IPS-15b (cell line): ENCODE measurements around the gene CASK.

Experiments used
- H3K27me3 ChIP-seq: one replicate; pipeline ENCODE4 v1.6.1; 2013; ENCODE audit warnings: low read length; ENCODE audit not compliant: control insufficient read depth, insufficient read depth
- H3K36me3 ChIP-seq: one replicate; pipeline ENCODE4 v1.6.1; 2013; ENCODE audit warnings: low read length; ENCODE audit not compliant: control insufficient read depth, insufficient read depth
- H3K4me1 ChIP-seq: one replicate; pipeline ENCODE4 v1.6.1; 2013; ENCODE audit warnings: mild to moderate bottlenecking, low read length; ENCODE audit not compliant: control insufficient read depth, insufficient read depth
- H3K4me3 ChIP-seq: one replicate; pipeline ENCODE4 v1.5.1; 2013; ENCODE audit warnings: low read depth, low read length
- H3K9ac ChIP-seq: one replicate; pipeline ENCODE4 v1.6.1; 2013; ENCODE audit warnings: low read depth, mild to moderate bottlenecking, low read length
- H3K9me3 ChIP-seq: one replicate; pipeline ENCODE4 v1.6.1; 2013; ENCODE audit warnings: mild to moderate bottlenecking, low read length; ENCODE audit not compliant: control insufficient read depth, insufficient read depth

The CASK gene

GRCh38 chrX:41541386-41541785, 382.0 kb downstream of the CASK start:
- H3K27me3 ChIP-seq = no peaks in the 10 kb centered on the region
- H3K4me3 ChIP-seq = no peak overlapping the region
- no peaks in the 10 kb centered on the region for H3K36me3 ChIP-seq
- no peaks in the 10 kb centered on the region for H3K4me1 ChIP-seq
- H3K9ac ChIP-seq = no peak overlapping the region
- no peaks in the 10 kb centered on the region for H3K9me3 ChIP-seq

DNA sequence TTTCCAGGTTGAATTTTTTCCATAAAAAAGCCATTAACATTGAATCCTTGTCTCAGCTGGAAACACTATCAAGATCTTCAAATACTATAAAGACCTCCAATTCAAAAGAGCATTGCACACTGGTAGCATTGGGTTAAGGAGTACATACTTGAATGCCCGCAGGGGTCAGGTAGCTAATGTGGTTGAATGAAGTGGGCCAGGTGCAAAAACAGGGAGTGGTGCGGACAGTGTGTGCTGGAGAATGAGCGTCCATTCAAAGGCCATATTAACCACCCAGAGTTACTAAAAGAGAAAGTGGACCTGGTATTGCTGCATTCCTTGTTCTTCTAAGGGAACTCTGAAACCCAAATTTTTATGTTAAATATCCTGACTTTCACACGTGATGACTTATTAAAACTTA, 384.6 kb downstream of the CASK start:
- H3K4me1 ChIP-seq = no peaks in the 10 kb centered on the region
- no peaks in the 10 kb centered on the region for H3K9me3 ChIP-seq
- H3K27me3 ChIP-seq = no peaks in the 10 kb centered on the region
- no peaks in the 10 kb centered on the region for H3K36me3 ChIP-seq
- no peak overlapping the region for H3K4me3 ChIP-seq
- H3K9ac ChIP-seq = no peak overlapping the region

DNA sequence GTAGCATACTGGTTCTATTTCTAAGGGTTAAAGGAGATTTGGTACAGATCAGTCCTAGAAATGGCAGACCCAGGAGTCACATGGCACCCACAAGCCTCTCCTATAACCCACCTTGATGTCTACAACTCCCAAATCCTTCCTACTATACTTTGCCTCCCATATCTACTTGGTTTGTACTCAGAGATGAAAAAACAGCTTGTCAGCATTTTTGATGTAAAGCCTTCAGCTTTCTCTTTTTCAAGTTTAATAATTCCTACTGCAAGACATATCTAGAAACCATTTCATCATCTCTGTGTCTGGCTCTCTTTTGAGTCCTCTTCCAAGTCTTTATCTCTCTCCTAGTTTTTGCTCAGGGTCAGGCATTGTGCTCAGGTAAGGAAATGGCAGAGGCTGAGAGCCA, 393.3 kb downstream of the CASK start:
- Histone ChIP-seq H3K27me3 (no peaks in the 10 kb centered on the region), H3K36me3 (peaks cover 2% of the 10 kb centered on the region), H3K4me1 (no peaks in the 10 kb centered on the region), H3K4me3 (no peak overlapping the region), H3K9ac (no peak overlapping the region), H3K9me3 (no peaks in the 10 kb centered on the region)

GRCh38 chrX:41529221-41529620, 394.1 kb downstream of the CASK start:
- no peak overlapping the region for H3K4me3 ChIP-seq
- peaks cover 2% of the 10 kb centered on the region for H3K36me3 ChIP-seq
- no peaks in the 10 kb centered on the region for H3K27me3 ChIP-seq
- H3K9ac ChIP-seq = no peak overlapping the region
- no peaks in the 10 kb centered on the region for H3K4me1 ChIP-seq
- no peaks in the 10 kb centered on the region for H3K9me3 ChIP-seq

GRCh38 chrX:41528784-41529183, 394.6 kb downstream of the CASK start:
- H3K4me1 ChIP-seq = no peaks in the 10 kb centered on the region
- no peak overlapping the region for H3K4me3 ChIP-seq
- H3K36me3 ChIP-seq = peaks cover 2% of the 10 kb centered on the region
- no peaks in the 10 kb centered on the region for H3K9me3 ChIP-seq
- H3K9ac ChIP-seq = no peak overlapping the region
- H3K27me3 ChIP-seq = no peaks in the 10 kb centered on the region

DNA sequence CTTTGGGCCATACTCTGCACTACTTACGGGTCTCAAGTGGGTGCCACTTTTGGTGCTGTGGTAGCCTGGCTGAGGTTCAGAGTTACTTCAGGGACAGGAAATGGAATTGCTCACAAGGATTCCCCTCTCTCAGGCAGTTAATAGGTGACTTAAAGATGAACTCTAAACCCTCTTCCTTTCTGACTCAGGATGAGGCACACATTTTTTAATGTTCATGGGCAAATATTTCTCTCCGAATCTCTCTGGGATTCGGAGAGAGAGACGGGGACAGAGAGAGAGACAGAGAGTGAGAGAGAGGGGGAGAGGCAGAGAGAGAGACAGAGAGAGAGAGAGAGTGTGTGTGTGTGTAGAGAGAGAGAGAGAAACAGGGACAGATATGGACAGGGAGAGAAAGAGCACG, 396.4 kb downstream of the CASK start:
- no peaks in the 10 kb centered on the region for H3K27me3 ChIP-seq
- no peaks in the 10 kb centered on the region for H3K4me1 ChIP-seq
- H3K36me3 ChIP-seq = peaks cover 2% of the 10 kb centered on the region
- H3K9ac ChIP-seq = no peak overlapping the region
- H3K9me3 ChIP-seq = no peaks in the 10 kb centered on the region
- no peak overlapping the region for H3K4me3 ChIP-seq

DNA sequence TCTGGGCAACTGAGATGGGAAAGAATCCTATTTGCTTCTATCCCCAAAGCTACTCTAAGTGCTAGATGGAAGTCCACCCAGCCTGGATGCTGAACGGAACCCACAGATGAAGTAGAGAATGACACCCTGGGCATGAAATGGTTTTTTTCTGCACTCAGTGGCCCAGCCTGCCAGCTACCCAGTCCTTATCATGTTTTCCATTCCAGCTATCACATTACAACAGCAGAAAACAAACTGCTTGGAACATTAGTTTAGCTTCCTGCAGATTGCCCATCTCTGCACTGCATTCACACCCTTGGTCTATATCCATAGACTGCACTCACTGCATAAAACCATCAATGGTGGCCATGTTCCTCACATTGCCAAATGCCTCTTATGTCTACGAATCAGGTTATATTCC, 397.1 kb downstream of the CASK start:
- peaks cover 3% of the 10 kb centered on the region for H3K4me1 ChIP-seq
- H3K9ac ChIP-seq = no peak overlapping the region
- H3K4me3 ChIP-seq = no peak overlapping the region
- no peaks in the 10 kb centered on the region for H3K9me3 ChIP-seq
- no peaks in the 10 kb centered on the region for H3K27me3 ChIP-seq
- peaks cover 2% of the 10 kb centered on the region for H3K36me3 ChIP-seq

- Histone ChIP-seq H3K9me3 (no peaks in the 10 kb centered on the region), H3K36me3 (peaks cover 4% of the 10 kb centered on the region), H3K9ac (no peak overlapping the region), H3K4me1 (peaks cover 3% of the 10 kb centered on the region), H3K27me3 (no peaks in the 10 kb centered on the region), H3K4me3 (no peak overlapping the region)
Observed at GRCh38 chrX:41522671-41523070, 400.7 kb downstream of the CASK start.

DNA sequence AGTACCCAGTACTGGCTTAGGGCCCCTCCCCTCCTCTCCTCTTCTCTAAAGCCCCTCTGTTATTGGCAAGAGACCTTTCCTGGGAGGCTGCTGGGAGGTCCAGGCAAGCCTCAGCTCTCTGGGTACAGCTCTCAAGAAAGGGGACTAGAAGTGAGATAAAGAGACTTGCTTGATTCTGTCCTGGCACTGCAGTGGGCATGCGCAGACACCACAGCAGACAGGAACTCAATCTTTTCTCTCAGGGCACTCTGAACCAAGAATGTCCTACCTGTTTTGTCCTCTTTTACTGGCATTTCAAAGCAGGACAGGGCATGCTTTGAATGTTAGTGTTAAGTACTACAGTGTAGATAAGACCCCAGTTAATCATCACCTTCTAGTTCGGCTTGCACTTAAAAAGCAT, 401.3 kb downstream of the CASK start:
- Histone ChIP-seq H3K36me3 (peaks cover 4% of the 10 kb centered on the region), H3K4me3 (no peak overlapping the region), H3K9me3 (no peaks in the 10 kb centered on the region), H3K4me1 (peaks cover 6% of the 10 kb centered on the region), H3K9ac (no peak overlapping the region), H3K27me3 (no peaks in the 10 kb centered on the region)

DNA sequence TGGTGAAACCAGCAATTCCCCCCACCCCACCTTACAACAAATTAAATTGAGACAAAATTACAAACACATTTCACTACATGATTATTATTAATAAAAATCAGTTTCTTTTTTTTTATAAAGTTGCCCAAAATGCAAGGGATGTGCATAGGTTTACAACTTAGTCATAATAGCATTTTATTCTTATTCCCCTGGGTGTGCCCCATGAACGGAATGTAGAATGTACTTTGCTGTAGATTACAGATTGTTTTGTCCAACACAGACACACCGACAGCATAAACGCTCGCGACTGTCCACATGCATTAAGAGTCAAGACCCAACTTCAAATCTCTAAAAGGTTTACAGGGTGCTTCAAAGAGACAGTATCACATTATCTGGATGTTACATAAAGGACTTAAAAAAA, 403.9 kb downstream of the CASK start:
- peaks cover 4% of the 10 kb centered on the region for H3K36me3 ChIP-seq
- peaks cover 12% of the 10 kb centered on the region for H3K4me1 ChIP-seq
- H3K27me3 ChIP-seq = no peaks in the 10 kb centered on the region
- H3K4me3 ChIP-seq = no peak overlapping the region
- H3K9ac ChIP-seq = no peak overlapping the region
- no peaks in the 10 kb centered on the region for H3K9me3 ChIP-seq

- peaks cover 12% of the 10 kb centered on the region for H3K4me1 ChIP-seq
- no peak overlapping the region for H3K4me3 ChIP-seq
- H3K36me3 ChIP-seq = peaks cover 4% of the 10 kb centered on the region
- no peaks in the 10 kb centered on the region for H3K9me3 ChIP-seq
- no peak overlapping the region for H3K9ac ChIP-seq
- no peaks in the 10 kb centered on the region for H3K27me3 ChIP-seq
Observed at GRCh38 chrX:41518841-41519220, 404.5 kb downstream of the CASK start.

GRCh38 chrX:41518127-41518840, 405.1 kb downstream of the CASK start:
- peaks cover 4% of the 10 kb centered on the region for H3K36me3 ChIP-seq
- no peak overlapping the region for H3K9ac ChIP-seq
- H3K4me3 ChIP-seq = no peak overlapping the region

More at GRCh38 chrX:41518127-41518840, 405.1 kb downstream of the CASK start:
- H3K27me3 ChIP-seq = no peaks in the 10 kb centered on the region
- H3K4me1 ChIP-seq = peaks cover 12% of the 10 kb centered on the region
- H3K9me3 ChIP-seq = no peaks in the 10 kb centered on the region
